Activated naive CD4-positive, alpha-beta T cell treated with anti-CD3 and anti-CD28 coated beads, Interleukin-2, amount 50 U/mL, for 16 hours (primary cell): ENCODE results near the gene ZNF223.

Experiments
- DNase-seq: peaks from one replicate; pipeline ENCODE4 v3.0.0-alpha.2; 2020

ZNF223 gene

GRCh38 chr19:44051650-44052402 lies at the start of gene ZNF223:
Gene ZNF223, plus strand, starts transcription at chr19:44052036. Its CDS starts 3,141 bp downstream, at chr19:44055177.
- DNase-seq: peak; percentile 78

GRCh38 chr19:44002212-44002565 lies 49.6 kb upstream of the ZNF223 start:
- no peak for DNase-seq

- peak; percentile 80 for DNase-seq
These were observed 49.0 kb upstream of the ZNF223 start, which contains the start of gene ZNF230 for GRCh38 chr19:44002566-44003460. Gene ZNF230, plus strand, starts transcription at chr19:44002957. Its CDS starts 4,122 bp downstream, at chr19:44007079.

GRCh38 chr19:44003461-44004009 lies 48.3 kb upstream of the ZNF223 start:
- no peak for DNase-seq

GRCh38 chr19:44005973-44006372 lies 45.9 kb upstream of the ZNF223 start:
- DNase-seq: no peak

GRCh38 chr19:44007473-44007872 lies 44.4 kb upstream of the ZNF223 start:
- no peak for DNase-seq

GRCh38 chr19:44010468-44010867 lies 41.4 kb upstream of the ZNF223 start:
- DNase-seq: no peak

GRCh38 chr19:44019498-44019897 lies 32.3 kb upstream of the ZNF223 start:
- no peak for DNase-seq

GRCh38 chr19:44021221-44021620 lies 30.6 kb upstream of the ZNF223 start:
- DNase-seq: no peak

GRCh38 chr19:44024900-44025216 lies 27.0 kb upstream of the ZNF223 start:
- no peak for DNase-seq

GRCh38 chr19:44025217-44025936 lies 26.5 kb upstream of the ZNF223 start, which contains the start of gene ZNF222:
Gene ZNF222, plus strand, starts transcription at chr19:44025379. Its CDS starts 58 bp downstream, at chr19:44025437.
- DNase-seq: peak; percentile 82

GRCh38 chr19:44026622-44027021 lies 25.2 kb upstream of the ZNF223 start:
- no peak for DNase-seq

- DNase-seq: no peak
These were observed 19.7 kb upstream of the ZNF223 start for GRCh38 chr19:44032001-44032610.

GRCh38 chr19:44042147-44042546 lies 9.7 kb upstream of the ZNF223 start:
- no peak for DNase-seq

GRCh38 chr19:44050740-44051649 lies 841 bp upstream of the ZNF223 start:
- peak; percentile 36 for DNase-seq

GRCh38 chr19:44055870-44056269 lies 4.0 kb downstream of the ZNF223 start:
- DNase-seq: no peak

- no peak for DNase-seq
These were observed 7.4 kb downstream of the ZNF223 start for GRCh38 chr19:44059229-44059628.

- no peak for DNase-seq
These were observed 9.2 kb downstream of the ZNF223 start for GRCh38 chr19:44061038-44061437.

- no peak for DNase-seq
These were observed 14.5 kb downstream of the ZNF223 start for GRCh38 chr19:44066305-44066704.

GRCh38 chr19:44069415-44069814 lies 17.6 kb downstream of the ZNF223 start:
- DNase-seq: no peak

- peak; percentile 84 for DNase-seq
These were observed 20.1 kb downstream of the ZNF223 start, which contains the start of gene ZNF284 for GRCh38 chr19:44071824-44072542. Gene ZNF284, plus strand, starts transcription at chr19:44072159. Its CDS starts 4,231 bp downstream, at chr19:44076390.
